ENCODE data around the gene ORC3. TPM values are rescaled to one million over a fixed set of nuclear protein-coding genes. Genes with fewer than 3 reads are reported as not detected.

Gene ORC3
- total and polyA plus RNA-seq, 8 donors = 19.3 to 43.5 (median 36.7) TPM

GRCh38 chr6:87558446-87558845, 31.5 kb upstream of the ORC3 start:
- Histone ChIP-seq H3K27me3 (no peaks in the 10 kb centered on the region), H3K4me1 (no peaks in the 10 kb centered on the region), H3K27ac (no peak overlapping the region), H3K4me3 (no peak overlapping the region), H3K36me3 (peaks cover 13 to 77% of the 10 kb centered on the region in 2 donors), H3K9me3 (no peaks in the 10 kb centered on the region)
- ATAC-seq = no peak
- TF ChIP-seq, protein P1, sequence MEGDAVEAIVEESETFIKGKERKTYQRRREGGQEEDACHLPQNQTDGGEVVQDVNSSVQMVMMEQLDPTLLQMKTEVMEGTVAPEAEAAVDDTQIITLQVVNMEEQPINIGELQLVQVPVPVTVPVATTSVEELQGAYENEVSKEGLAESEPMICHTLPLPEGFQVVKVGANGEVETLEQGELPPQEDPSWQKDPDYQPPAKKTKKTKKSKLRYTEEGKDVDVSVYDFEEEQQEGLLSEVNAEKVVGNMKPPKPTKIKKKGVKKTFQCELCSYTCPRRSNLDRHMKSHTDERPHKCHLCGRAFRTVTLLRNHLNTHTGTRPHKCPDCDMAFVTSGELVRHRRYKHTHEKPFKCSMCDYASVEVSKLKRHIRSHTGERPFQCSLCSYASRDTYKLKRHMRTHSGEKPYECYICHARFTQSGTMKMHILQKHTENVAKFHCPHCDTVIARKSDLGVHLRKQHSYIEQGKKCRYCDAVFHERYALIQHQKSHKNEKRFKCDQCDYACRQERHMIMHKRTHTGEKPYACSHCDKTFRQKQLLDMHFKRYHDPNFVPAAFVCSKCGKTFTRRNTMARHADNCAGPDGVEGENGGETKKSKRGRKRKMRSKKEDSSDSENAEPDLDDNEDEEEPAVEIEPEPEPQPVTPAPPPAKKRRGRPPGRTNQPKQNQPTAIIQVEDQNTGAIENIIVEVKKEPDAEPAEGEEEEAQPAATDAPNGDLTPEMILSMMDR (IDR thresholded peaks at IDR 0.05) = no peak
- DNase-seq = no peak
- intact Hi-C loops (cut with DNase I) = no loop called here

DNA sequence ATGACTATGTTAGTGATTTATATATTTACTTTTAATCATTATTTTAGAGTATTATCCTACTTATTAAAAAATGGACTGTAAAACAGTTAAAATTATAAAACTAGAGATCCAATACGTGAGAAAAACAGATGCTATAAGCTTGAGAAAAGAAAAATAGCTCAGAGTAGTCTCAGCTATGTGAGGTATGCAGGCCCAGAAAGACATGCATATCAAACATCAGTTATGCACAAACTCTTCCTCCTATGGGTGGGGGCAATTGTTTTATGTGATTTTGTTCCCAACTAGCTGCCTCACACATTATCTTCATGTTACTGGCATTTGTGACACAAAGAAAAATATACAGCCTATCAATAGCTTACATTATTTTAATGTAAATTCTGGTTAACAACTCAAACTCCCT, 28.9 kb upstream of the ORC3 start:
- ATAC-seq = no peak
- TF ChIP-seq, protein P1 (IDR thresholded peaks at IDR 0.05) = no peak
- Histone ChIP-seq H3K27ac (no peak overlapping the region), H3K9me3 (no peaks in the 10 kb centered on the region), H3K4me1 (no peaks in the 10 kb centered on the region), H3K36me3 (peaks cover 0 to 70% of the 10 kb centered on the region in 2 donors), H3K27me3 (no peaks in the 10 kb centered on the region), H3K4me3 (no peak overlapping the region)
- intact Hi-C loops (cut with DNase I) = no loop called here
- no peak for DNase-seq

DNA sequence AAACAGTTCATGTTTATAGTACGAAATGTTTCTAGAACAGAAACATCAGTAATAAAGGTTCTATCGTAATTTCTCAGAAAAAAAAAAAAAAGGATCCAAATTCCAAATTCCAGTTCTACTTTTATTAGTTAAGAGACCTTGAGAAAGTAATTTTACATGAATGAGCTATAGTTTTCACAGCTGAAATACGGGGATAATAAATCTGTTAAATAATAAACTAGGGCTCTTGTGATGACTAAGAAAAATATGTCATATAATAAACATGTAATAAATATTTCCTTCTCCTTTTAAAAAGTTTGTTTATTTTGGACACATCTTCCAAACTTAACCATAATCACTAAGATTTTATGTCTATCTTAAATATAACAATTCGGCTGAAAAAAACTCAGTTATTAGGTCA, 17.9 kb upstream of the ORC3 start:
- intact Hi-C loops (cut with DNase I) = no loop called here
- H3K4me3 ChIP-seq = no peak overlapping the region
- no peak for ATAC-seq
- H3K27ac ChIP-seq = no peak overlapping the region
- TF ChIP-seq, protein P1 (IDR thresholded peaks at IDR 0.05) = no peak
- H3K27me3 ChIP-seq = no peaks in the 10 kb centered on the region
- H3K9me3 ChIP-seq = no peaks in the 10 kb centered on the region
- no peak for DNase-seq
- peaks cover 4 to 15% of the 10 kb centered on the region in 2 donors for H3K4me1 ChIP-seq
- H3K36me3 ChIP-seq = peaks cover 0 to 22% of the 10 kb centered on the region in 2 donors

- ATAC-seq = no peak
- TF ChIP-seq, protein P1 (IDR thresholded peaks at IDR 0.05) = no peak
- Histone ChIP-seq H3K36me3 (peaks cover 0 to 14% of the 10 kb centered on the region in 2 donors), H3K4me1 (peaks cover 4 to 15% of the 10 kb centered on the region in 2 donors), H3K4me3 (no peak overlapping the region), H3K27ac (no peak overlapping the region), H3K27me3 (no peaks in the 10 kb centered on the region), H3K9me3 (no peaks in the 10 kb centered on the region)
- no peak for DNase-seq
- intact Hi-C loops (cut with DNase I) = no loop called here
Measured at GRCh38 chr6:87572883-87573282, 17.1 kb upstream of the ORC3 start.

GRCh38 chr6:87573307-87574024, 16.5 kb upstream of the ORC3 start:
- no peak for ATAC-seq
- no peaks in the 10 kb centered on the region for H3K9me3 ChIP-seq
- TF ChIP-seq, protein P1 (IDR thresholded peaks at IDR 0.05) = no peak
- H3K36me3 ChIP-seq = peaks cover 0 to 9% of the 10 kb centered on the region in 2 donors
- H3K27me3 ChIP-seq = no peaks in the 10 kb centered on the region
- intact Hi-C loops (cut with DNase I) = no loop called here
- H3K4me3 ChIP-seq = no peak overlapping the region
- peaks cover 4 to 15% of the 10 kb centered on the region in 2 donors for H3K4me1 ChIP-seq
- no peak overlapping the region for H3K27ac ChIP-seq
- no peak for DNase-seq
